K562 (cell line): Measurements from ENCODE around the gene ZNRF1. TPM values are rescaled to one million over a fixed set of nuclear protein-coding genes. Genes with fewer than 3 reads are reported as not detected.

ENCODE experiments used
- BACH1 ChIP-seq: fragments of 200-800 bp; sonication (Bioruptor generic); IDR thresholded peaks from 2 replicates; pipeline ENCODE4 v1.6.1; 2016; ENCODE audit warnings: missing genetic modification characterization, missing compliant biosample characterization
- CSDE1 ChIP-seq, 2 experiments: fragments of 450-650 bp; IDR thresholded peaks; 2 replicates each; pipeline ENCODE4 v1.6.1; 2016; ENCODE audit warnings: mild to moderate bottlenecking in 1 of 2
- DEAF1 ChIP-seq: fragments of 450-650 bp; formaldehyde crosslinking; IDR thresholded peaks from 2 replicates; pipeline ENCODE4 v1.4.0; 2020; ENCODE audit warnings: mild to moderate bottlenecking, moderate library complexity
- E2F5 ChIP-seq: sonication (generic); formaldehyde crosslinking; IDR thresholded peaks from 2 replicates; pipeline ENCODE4 v1.8.0; 2022; ENCODE audit warnings: mild to moderate bottlenecking, missing genetic modification reagents
- HMGN3 ChIP-seq: IDR thresholded peaks from 2 replicates; pipeline ENCODE4 v1.6.1; 2011; ENCODE audit warnings: borderline replicate concordance, low read depth, mild to moderate bottlenecking, mixed read lengths, low read length; ENCODE audit not compliant: insufficient read length; ENCODE audit errors: extremely low read depth
- HNRNPL ChIP-seq: fragments of 200-400 bp; formaldehyde crosslinking; IDR thresholded peaks from 2 replicates; pipeline ENCODE4 v1.6.1; 2017; ENCODE audit warnings: low read depth, mild to moderate bottlenecking, low read length
- KAT7 ChIP-seq: sonication (generic); formaldehyde crosslinking; IDR thresholded peaks from 2 replicates; pipeline ENCODE4 v1.8.0; 2022; ENCODE audit warnings: missing genetic modification reagents, mild to moderate bottlenecking, borderline replicate concordance
- KDM1A ChIP-seq, 2 experiments: fragments of 450-650 bp; IDR thresholded peaks; 2 replicates each; pipeline ENCODE4 v1.6.1; 2016; ENCODE audit warnings: mild to moderate bottlenecking in 2 of 2
- MED1 ChIP-seq: sonication (generic); formaldehyde crosslinking; IDR thresholded peaks from 2 replicates; pipeline ENCODE4 v1.8.1; 2023; ENCODE audit warnings: missing genetic modification reagents, borderline replicate concordance
- MLLT1 ChIP-seq, 2 experiments: fragments of 450-650 bp; IDR thresholded peaks; 2 replicates each; pipeline ENCODE4 v1.6.1; 2016
- RBBP5 ChIP-seq: fragments of 200-600 bp; sonication (generic); IDR thresholded peaks from 2 replicates; pipeline ENCODE4 v1.6.1; 2012; ENCODE audit warnings: borderline replicate concordance, mild to moderate bottlenecking, low read length, control low read depth, inconsistent platforms; ENCODE audit not compliant: insufficient read depth, poor library complexity, severe bottlenecking
- RREB1 ChIP-seq: fragments of 250-450 bp; sonication (Bioruptor Pico); IDR thresholded peaks from 2 replicates; pipeline ENCODE4 v1.4.0; 2020
- ZNF512 ChIP-seq: IDR thresholded peaks from 2 replicates; pipeline ENCODE4 v1.6.1; 2016; ENCODE audit warnings: missing genetic modification characterization, missing compliant biosample characterization
- polyA plus RNA-seq, 8 experiments: library from polyadenylated mRNA; depleted of rRNA in 4 of 8; stranded (reverse) in 5 of 8; unstranded in 3 of 8; fragments of >200 nt; fragmentation: Nextera tagmentation in 2 of 8; fragmentation: Illumina TruSeq in 1 of 8; extraction: Ambion mirVana in 2 of 8; extraction: Trizol in 1 of 8; gene quantifications; 2 replicates each; pipeline versions ENCODE4 v1.2.1 to v1.2.3, GENCODE V29; 2011 to 2014; ENCODE audit warnings: inconsistent platforms in 1 of 8, missing spikeins in 1 of 8
- total RNA-seq, 7 experiments: library from RNA; depleted of rRNA in 6 of 7; stranded (reverse); fragments of >200 nt in 6 of 7; fragmentation: Illumina TruSeq in 2 of 7; extraction: Trizol in 2 of 7; gene quantifications; 2 replicates each; pipeline versions ENCODE4 v1.2.1 to v1.2.3, GENCODE V29; 2011 to 2021; ENCODE audit warnings: low replicate concordance in 1 of 7

Gene ZNRF1
- total and polyA plus RNA-seq, 9 of the 15 experiments (the other 6 are each of a cell fraction or from before 2014, with no cell fraction given), result 9.5 to 37.7 (median 20.0) TPM

DNA sequence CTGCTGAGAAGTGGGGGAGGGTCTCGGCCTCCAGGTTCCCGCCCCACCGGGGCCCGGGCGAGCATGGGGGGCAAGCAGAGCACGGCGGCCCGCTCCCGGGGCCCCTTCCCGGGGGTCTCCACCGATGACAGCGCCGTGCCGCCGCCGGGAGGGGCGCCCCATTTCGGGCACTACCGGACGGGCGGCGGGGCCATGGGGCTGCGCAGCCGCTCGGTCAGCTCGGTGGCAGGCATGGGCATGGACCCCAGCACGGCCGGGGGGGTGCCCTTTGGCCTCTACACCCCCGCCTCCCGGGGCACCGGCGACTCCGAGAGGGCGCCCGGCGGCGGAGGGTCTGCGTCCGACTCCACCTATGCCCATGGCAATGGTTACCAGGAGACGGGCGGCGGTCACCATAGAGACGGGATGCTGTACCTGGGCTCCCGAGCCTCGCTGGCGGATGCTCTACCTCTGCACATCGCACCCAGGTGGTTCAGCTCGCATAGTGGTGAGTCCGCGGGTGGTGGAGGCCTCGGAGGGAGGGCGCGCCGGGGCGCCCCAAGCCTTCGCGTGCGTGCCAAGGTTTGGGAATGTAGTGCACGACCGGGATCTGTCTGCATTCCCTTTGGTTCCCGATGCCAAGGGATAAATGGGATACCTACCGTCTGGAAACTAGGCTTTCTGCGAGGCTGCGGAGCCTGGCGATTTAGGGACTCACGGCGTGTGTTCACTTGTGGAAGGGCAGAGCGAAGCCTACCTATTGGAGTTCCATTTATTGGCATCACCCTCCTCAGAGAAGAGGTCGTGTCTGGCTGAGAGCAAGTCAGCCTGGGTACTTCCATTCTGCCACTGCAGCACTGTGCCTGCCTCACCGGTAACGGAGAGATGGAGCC, 1.0 kb downstream of the ZNRF1 start (continued):
- no peak for TF ChIP-seq MLLT1 (IDR thresholded peaks at IDR 0.05)
- no peak for TF ChIP-seq MED1 (CRISPR knock-in tag)
- TF ChIP-seq KAT7, result peak; percentile 61; the same call in 1 of the 2 replicates
- TF ChIP-seq HNRNPL, result peak; percentile 81; the same call in 1 of the 2 replicates
- peak; percentile 71; the same call in 1 of the 2 replicates for TF ChIP-seq RREB1 (CRISPR knock-in tag)
- 0 out of 2 replicates have a peak, but pooled peaks have one; percentile 5 for TF ChIP-seq ZNF512 (tag)
- TF ChIP-seq BACH1 (tag), result no peak
- no peak for TF ChIP-seq DEAF1
- TF ChIP-seq HMGN3, result peak; percentile 33
- TF ChIP-seq RBBP5, result peak; percentile 54
- TF ChIP-seq KDM1A (IDR thresholded peaks at IDR 0.05), result peak; percentile 69 to 87
- TF ChIP-seq E2F5, result 0 out of 2 replicates have a peak, but pooled peaks have one; percentile 12
- peak in 1 of 2 experiments; percentile 58; a peak in 1 of 4 replicates for TF ChIP-seq CSDE1 (IDR thresholded peaks at IDR 0.05)
